ENCODE data around the gene MBP. TPM values are rescaled to one million over a fixed set of nuclear protein-coding genes. Genes with fewer than 3 reads are reported as not detected.

MBP gene
- total RNA-seq, 1 donor from 2014 or later: 92.7 TPM

DNA sequence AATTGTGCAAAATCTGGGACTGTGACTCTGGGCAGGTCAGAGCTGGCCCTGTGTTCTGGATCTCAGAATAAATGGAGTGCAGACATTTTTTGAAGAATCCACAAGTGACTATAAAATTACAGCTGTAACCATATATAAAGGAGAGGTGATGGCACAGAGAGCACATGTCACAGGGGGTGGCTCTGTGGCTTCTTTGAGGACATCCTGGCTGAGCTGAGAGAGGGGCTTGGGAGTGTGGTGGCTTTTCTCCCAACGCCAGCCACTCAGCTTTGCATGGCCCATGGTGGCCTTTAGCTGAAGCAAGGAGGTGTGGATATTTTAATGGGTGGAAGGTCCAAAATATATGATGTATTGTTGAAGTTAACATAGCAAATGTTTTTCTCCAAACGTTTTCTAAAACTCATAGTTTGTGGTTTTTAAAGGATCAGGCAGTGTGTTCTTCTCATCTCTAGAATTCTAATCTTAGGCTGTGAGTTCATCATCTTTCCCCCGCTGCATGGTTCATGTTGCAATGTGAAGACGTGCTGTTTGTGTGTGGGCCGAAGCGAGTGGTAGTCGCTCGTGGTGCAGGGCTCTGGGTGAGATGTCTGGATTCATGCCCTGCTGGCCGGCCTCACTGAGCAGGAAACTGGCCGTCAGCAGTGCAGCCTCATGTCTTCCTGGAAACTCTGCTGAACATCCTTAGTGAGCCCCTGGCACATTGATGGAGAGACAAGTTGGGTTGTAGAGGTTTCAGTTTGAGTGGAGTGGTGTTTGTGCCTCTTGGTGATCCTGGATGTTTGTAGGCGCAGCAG, 200.4 kb downstream of the MBP start:
- intact Hi-C loops (cut with micrococcal nuclease): no loop called here
- Mint-ChIP-seq H3K9me3 (no peaks in the 10 kb centered on the region), H3K36me3 (ENCODE audit: low read depth) (peaks cover 77% of the 10 kb centered on the region), H3K4me3 (no peak overlapping the region), H3K4me1 (peaks cover 3% of the 10 kb centered on the region), H3K27ac (peak overlapping the region; percentile 10), H3K27me3 (no peaks in the 10 kb centered on the region)
- CTCF ChIA-PET: interaction anchor here (1.3 to 5.1 kb wide), 2 partner anchors 10 to 51 kb away, joined by 3 to 21 read pairs; no protein-coding TSS in a partner anchor
- DNase-seq: no peak
- POLR2A ChIA-PET: no interaction called here
- TF ChIP-seq, protein P1, sequence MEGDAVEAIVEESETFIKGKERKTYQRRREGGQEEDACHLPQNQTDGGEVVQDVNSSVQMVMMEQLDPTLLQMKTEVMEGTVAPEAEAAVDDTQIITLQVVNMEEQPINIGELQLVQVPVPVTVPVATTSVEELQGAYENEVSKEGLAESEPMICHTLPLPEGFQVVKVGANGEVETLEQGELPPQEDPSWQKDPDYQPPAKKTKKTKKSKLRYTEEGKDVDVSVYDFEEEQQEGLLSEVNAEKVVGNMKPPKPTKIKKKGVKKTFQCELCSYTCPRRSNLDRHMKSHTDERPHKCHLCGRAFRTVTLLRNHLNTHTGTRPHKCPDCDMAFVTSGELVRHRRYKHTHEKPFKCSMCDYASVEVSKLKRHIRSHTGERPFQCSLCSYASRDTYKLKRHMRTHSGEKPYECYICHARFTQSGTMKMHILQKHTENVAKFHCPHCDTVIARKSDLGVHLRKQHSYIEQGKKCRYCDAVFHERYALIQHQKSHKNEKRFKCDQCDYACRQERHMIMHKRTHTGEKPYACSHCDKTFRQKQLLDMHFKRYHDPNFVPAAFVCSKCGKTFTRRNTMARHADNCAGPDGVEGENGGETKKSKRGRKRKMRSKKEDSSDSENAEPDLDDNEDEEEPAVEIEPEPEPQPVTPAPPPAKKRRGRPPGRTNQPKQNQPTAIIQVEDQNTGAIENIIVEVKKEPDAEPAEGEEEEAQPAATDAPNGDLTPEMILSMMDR (IDR thresholded peaks at IDR 0.05): no peak
- ATAC-seq (ENCODE audit: low read depth): no peak

DNA sequence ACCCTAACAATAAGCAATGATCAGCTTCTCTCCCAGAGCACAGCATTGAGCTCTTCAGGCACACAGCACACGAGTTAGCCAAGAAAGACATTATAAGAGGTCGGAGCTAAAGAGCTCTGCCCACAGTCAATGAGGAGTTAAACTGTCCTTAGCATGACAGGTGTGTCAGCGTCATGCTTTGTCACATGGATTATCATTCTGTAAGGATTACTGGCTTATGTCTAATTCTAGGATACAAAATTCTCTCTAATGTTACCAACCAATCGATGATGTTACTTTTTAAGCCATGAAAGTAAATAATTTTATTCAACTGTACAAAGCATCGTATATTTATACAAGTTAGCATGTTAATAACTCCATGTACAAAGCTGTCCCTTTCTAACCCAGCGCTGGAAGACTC, 201.4 kb downstream of the MBP start:
- Mint-ChIP-seq H3K4me1 (peaks cover 3% of the 10 kb centered on the region), H3K36me3 (ENCODE audit: low read depth) (peaks cover 75% of the 10 kb centered on the region), H3K27ac (no peak overlapping the region), H3K9me3 (no peaks in the 10 kb centered on the region), H3K27me3 (no peaks in the 10 kb centered on the region), H3K4me3 (no peak overlapping the region)
- TF ChIP-seq, protein P1 (IDR thresholded peaks at IDR 0.05): no peak
- ATAC-seq (ENCODE audit: low read depth) (no peak), DNase-seq (no peak)
- ChIA-PET CTCF (interaction anchor here (1.3 to 5.1 kb wide), 2 partner anchors 9 to 52 kb away, joined by 3 to 21 read pairs; no protein-coding TSS in a partner anchor), POLR2A (no interaction called here)
- intact Hi-C loops (cut with micrococcal nuclease): no loop called here

Other genes with a start within 250 kb of the MBP start
- gene GALR1, start 117.1 kb upstream of the MBP start, total RNA-seq: not detected in 2 replicates